ENCODE results near the gene ME2.

GRCh38 chr18:50994031-50994430 lies 115.1 kb downstream of the ME2 start:
- TF ChIP-seq CTCF (IDR thresholded peaks at IDR 0.05; ENCODE audit: extremely low read depth in 1 of 2, insufficient read depth in 1 of 2, low read depth in 1 of 2, low read length in 2 of 2) (no peak), POLR2A (IDR thresholded peaks at IDR 0.05; ENCODE audit: low read depth, low read length) (no peak), EZH2 (IDR thresholded peaks at IDR 0.05; ENCODE audit: borderline replicate concordance, low read depth, low read length, severe bottlenecking) (no peak), MAX (IDR thresholded peaks at IDR 0.05; ENCODE audit: insufficient read depth, insufficient read length) (no peak)

All from endothelial cell of umbilical vein (primary cell).